ENCODE measurements around the gene P2RX6.
"Not testable (repeated sequence)": the region's sequence is repeated elsewhere in the genome, so short reads cannot be mapped to it uniquely, and the experiment has no call there.

The P2RX6 gene

DNA sequence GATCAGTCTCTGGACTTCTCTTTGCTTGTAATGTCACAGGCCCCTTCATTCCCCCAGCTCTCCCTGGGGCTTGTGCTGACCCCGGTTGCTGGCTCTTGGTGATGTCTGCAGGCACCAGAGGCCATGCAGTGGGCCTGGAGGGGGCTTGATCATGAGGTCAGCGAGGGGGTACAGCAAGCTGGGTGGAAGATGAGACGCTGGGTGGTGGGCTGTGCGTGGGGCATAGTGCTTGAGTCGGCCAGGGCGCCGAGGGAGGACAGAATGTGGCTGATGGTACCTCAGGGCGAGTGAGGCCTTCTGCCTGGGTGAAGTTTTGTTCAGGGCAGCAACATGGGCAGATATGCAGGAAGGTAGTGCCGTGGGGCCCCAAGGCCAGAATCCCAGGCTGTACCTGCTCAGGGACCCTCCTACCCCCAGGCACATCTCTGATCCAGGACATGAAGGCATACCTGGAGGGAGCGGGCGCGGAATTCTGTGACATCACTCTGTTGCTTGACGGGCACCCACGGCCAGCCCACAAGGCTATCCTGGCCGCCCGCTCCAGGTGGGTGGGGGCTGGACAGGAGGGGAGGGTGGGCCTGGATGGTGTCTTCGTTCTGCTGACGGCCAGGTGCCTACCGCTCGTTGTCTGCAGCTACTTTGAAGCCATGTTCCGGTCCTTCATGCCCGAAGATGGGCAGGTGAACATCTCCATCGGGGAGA, 19.5 kb upstream of the P2RX6 start:
- FAIRE-seq = no peak

DNA sequence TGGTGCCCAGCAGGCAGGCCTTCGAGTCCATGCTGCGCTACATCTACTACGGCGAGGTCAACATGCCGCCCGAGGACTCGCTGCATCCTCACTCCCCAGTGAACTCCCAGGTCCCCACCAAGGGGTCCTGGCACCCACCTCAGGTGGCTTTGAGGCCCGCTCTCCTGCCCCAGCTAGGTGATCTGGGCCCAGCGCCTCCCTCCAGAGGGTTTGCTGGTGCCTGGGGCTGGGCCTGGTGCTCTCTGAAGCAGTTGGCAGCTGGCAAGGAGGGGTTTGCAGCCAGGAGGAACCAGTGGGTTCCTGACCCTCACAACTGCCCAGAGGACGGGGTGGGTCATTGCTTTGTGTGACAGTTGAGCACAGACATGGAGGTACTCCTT, 18.9 kb upstream of the P2RX6 start:
- FAIRE-seq = no peak

DNA sequence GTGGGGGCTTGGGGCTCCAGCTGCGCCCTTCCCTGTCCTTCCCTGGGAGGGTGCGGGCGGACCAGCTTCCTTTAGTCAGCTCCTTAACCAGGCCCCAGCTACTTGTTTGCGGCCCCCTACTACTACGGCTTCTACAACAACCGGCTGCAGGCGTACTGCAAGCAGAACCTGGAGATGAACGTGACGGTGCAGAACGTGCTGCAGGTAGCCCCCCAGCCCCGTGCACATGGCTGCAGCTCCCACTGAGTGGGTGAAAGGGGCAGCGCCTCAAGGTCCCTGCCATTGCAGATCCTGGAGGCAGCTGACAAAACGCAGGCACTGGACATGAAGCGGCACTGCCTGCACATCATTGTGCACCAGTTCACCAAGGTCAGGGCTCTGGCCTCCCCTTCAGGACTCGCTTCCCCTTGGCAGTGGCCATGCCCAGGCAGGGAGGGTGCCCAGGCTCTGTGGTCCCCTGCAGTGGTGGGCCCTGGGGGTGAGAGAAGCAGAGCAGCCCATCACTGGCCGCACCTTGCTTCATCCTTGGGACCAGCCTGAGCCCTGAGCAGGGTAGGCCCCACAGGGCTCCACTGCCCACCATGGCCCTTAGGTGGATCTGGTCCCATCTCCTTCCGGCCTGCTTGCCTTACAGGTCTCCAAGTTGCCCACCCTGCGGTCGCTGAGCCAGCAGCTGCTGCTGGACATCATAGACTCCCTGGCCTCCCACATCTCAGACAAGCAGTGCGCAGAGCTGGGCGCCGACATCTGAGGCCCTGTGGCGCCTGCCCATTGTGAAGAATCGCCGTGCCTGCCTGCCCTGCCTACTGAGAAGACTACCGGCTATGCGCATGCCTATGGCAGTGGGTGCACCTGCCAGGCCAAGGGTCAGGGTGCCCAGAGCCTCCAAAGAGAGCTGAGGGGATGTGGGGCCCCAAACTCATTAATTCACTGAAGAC, 18.1 kb upstream of the P2RX6 start:
- no peak for FAIRE-seq

DNA sequence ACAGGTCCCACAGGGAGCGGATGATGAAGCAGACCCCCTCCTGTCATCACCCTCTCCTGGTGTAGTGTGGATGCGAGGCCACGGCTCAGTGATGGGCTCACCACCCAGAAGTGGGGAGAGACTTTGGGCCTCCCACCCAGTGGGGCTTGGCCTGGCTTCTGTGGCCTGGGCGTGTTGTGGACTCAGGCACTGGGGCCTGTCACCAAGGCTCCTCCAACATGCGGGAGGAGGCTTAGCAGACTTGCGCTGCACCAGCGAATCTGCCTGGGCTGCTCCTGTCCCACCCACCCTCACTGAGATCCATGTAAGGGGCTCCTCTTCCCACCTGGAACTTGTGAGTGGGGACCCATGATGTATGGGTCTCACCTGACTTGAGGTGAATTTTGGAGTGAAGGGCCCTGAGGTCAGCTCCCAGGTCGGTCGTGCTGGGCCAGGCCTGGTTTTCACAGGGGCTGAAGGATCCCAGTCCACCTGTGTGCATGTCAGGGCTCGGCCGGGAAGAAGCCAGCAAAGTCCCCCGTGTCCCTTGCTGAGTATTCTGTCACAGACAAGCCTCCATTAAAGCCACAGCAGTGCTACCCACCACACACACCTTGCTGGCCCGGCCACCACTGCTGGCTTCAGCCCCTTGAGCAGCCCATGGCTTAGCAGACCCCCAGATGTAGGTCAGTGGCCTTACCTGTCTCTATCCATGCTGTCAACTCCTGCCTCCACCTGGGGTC, 17.3 kb upstream of the P2RX6 start:
- FAIRE-seq = no peak

DNA sequence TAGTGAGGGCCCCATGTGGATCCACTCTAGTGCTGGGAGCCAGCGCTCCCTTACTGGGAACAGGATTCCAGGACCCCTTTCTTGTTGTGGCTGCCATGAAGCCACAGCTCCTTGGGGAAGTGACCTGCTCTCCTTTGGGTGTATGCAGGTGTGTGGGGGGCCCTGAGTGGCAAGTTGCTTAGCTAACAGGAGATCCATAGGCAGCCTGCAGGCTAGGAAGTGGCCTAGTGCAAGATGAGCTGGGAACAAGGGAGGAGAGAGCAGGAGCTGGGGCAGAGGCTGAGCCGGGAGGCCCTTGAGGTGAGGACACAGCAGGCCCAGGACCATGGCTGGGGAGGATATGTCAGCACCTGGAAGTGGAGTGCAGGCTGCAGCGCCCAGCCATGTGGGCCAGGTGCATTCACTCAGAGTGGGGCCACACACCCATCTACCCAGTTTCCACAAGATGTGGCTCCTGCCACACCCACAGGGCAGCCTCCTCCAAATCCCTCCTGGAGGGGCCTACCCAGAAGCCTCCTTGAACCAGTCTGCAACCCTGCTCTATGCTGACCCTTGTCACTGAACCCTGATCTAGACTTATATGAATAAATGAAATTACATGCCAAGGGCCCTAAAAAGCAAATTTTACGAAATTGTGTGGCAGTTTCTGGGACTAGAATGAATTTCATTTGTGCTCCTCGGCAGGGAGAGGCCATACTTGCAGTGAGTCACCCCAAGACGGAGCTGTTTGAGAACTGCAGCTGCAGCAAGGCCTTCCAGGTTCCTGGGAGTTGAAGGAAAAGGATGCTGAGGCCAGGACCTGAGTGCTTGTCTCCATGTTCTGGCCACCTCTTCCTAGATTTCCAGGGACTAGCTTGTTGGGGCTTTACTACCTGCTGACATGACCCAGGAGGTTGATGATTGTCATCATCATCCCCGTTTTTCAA, 16.3 kb upstream of the P2RX6 start:
- FAIRE-seq = no peak

DNA sequence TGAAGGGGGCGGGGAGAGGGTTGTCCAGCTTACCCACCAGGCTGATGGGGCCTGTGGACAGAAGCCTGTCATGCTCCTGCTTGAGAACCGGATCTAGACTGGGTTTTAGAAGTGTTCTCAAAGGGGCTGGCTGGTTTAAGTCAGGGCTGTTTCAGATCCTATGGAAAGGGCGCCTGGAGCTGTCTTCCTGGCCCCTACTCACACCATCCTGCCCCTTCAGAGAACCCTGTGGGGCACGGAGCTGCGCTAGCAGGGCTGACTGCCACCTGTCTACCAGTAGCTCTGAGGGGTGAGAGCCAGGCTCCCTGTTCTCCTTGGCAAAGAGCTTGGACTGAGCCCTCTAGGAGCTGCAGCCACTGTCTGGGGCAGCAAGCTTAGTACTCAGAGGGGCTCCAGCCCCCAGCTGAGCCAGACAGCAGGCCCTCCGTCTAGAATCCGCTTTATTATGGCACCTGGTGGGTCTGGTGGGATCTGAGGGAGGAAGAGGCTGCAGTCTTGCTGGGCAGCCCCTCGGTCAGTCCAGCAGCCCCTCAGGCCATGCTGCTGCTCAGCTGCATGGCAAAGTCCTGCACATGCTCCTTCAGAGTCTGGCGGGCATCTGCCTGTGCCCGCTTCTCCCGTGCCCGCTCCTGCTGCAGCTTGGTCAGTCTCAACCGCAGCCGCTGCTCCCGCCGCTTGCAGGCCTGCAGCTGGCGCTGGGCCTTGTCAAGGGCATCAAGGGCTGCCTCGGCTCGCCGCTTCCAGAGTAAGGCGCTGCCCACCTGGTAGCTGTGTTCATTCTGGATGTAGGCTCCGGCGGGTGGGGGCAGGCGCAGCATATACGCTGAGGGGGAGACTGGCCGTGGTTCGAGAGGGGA, 15.4 kb upstream of the P2RX6 start:
- no peak for FAIRE-seq

DNA sequence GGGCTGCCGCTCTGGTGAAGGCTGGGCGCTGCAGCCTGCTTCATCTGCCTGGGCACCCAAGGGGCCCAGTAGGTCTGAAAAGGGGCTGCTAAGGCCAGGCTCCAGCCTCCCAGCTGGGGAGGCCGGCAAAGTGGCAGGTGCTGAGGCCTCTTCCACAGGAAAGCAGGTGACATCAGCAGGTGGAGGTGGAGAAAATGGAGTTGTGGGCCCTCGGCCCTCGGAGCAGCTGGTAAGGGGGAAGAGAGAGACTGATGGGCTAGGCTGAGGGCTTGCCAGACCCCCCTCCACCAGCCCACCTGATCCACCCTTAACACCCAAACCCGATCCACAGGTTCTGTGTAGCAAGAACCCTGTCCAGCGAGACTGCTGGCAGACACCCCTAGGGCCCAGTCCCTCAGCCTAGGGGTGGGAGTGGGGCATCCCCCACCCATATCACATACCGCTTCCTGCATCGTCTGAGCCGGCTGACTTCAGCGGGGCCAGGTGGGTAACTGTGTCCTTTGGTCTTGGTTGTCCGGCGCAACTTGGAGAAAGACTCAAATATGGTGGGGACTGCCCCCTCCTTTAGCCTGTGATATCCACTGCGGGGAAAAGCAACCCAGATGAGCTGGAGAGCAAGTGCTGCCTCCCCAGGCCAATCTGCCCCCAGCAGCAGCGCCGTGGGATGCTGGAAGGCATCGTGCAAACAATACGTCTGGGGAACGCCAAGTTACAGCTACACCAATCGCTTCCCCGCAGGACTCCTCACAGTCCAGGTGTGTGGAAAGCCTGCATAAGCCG, 14.6 kb upstream of the P2RX6 start:
- FAIRE-seq = no peak

DNA sequence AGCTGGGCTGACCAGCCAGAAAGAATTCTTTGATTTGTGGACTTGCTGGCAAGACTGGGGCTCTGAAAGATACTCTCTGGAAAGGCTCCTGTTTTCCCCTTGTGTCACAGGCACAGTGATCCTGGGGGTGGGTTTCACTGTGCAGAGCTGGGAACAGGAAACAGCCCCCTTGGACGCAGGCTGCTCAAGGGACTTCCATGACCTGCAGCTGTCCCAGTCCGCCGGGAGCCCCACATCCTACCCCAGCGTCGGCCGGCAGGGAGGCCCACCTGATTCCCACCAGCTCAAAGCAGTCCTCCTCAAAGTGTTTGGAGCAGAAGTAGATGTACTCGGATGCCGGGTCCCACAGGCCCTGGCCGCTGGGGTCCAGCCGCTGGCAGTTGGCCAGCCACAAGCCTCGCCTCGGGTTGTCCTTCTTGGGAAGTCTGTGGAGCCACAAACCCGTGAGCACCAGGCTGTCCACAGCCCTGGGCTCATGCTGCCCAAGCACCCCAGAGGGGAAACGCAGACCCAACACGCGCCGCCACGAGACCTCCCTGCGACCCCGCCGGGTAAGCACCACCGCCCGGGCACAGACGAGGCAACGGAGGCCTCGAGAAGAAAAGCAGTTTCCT, 13.9 kb upstream of the P2RX6 start:
- no peak for FAIRE-seq

DNA sequence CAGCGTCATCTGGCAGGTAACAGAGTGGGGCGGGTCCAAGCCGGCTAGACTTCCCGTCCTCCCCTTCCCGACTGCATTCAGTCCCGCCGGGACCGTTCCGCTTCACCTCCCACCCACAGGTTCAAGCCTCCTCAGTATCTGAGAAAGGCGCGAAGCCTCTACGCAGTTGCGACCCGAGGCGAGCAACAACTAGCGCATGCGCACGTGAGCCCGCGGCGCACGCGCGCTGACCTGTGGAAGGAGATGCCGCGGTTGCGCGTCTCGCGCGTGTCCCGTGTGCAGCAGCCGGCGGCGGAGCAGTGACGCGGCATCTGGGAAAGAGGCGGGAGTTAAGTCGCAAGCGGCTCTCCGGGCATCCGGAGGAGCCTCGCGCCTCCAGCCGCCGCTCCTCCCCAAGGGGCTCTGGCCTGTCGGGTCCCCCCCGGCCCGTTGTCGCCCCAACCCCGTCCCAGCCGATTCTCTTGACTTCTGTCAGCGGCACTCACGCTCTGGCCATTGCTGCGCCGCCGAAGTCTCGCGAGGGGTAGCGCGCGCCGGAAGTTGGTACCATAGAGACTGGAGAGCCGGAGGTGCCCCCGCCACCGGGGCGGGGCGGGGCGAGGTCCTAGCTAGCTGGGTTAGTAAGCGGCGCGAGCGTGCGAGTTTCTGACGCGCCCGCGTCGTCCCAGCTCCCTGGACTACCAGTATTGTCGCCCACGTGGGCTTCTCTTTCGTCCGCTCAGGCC, 13.2 kb upstream of the P2RX6 start, which contains the start of gene THAP7:
THAP7 (minus strand) TSS at position 518 of the 725 bp plus-strand sequence; CDS start at position 311, 207 bp downstream.
- FAIRE-seq = peak; percentile 48

DNA sequence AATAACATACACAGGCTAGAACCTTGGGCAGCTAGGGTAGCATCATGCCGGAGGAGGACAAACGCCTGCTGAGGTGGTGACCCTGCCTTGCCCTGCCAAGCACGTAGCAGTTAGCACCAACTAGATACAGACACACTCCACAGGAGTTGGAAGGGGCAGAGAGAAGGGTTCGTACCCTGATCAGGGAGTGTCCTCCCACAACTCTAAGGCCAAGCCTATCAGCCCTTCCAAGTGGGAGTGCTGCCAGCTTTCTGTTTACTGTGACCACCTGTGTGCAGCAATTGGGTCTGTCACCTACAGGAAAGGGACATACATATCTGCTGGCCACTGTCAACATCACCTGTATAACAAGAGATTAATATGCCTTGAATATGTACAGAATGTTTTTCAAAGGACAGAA, 11.2 kb upstream of the P2RX6 start:
- no peak for FAIRE-seq

DNA sequence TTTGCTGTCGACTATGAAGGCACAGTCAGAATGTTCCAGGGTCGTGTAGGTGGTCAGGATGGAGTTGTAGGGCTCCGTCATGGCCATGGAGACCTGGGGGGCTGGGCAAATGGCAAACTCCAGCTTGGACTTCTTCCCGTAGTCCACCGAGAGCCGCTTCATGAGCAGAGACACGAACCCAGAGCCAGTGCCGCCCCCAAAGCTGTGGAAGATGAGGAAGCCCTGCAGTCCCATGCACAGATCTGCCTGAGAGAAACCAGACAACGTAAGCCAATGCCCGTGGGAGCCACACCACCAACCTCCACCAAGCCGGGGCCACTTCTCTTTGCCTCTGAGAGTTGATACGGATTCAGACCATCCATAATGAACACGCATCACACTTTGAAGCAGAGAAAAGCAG, 5.8 kb upstream of the P2RX6 start:
- FAIRE-seq = not testable (repeated sequence)

DNA sequence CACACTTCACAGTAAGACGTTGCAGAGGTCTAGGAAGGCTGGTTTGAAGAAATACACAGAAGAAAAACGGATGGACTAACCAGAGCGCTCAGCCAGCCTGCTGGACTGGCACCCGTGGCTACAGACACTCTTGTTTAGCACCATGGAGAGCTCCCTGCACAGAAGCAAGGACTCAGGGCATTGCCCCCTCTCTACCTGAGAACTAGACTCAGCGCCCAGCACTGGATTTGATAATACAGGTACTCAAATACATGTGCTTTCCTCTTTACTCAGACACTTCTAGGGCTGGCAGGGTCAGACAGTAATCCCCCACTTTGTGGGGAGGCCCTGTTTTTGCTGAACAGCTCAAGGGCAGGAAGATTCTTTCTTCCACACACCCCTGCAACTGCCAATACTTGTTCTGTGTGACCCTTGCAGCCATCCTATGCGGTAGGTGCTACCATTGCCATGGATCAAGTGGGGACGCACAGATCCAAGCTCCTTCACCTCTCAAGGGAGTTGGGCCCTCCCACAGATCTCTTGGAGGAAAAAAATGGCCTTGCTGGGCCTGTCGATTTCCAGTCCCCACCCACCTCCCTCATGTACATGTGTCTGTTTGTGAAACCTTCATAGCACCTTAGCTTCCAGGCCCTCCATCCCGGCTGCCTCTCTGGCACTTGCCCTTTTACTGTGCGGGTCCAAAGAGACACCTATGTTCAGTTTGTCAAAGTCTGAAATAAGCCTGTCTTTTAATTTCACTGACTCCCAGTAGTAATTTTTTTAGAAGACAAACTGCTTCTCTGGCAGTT, 5.1 kb upstream of the P2RX6 start:
- FAIRE-seq = peak; percentile 15

DNA sequence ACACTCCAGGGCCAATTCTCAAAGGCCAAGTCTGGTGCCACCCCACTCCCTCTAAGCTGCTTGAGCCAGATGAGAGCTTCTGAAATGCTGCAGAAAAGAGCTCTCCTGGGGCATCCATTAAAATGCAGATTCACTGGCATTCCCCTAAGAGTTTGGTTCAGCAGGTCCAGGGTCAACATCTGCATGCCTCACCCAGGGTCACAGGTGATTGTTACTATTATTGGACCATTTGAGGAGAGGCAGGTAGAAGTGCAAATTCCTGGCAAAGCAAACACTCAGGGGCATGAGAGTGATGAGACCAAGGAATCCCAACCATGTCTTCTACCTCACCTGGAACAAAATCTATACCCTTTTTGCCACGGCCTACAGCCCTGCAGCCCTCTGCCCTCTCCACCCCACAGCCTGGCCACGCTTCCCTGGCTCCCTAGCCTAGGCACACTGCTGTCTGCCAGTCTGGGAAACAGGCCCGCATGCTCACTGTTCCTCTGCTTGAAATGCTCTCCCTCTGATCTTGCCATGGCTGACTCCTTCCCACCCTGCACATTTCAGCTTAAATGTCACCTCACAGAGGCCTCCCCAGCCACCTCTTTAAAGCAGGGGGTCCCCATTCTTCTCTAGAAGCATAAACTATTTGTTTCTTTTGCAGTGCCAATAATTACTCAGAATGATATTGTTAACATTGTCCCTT, 4.4 kb upstream of the P2RX6 start:
- no peak for FAIRE-seq

DNA sequence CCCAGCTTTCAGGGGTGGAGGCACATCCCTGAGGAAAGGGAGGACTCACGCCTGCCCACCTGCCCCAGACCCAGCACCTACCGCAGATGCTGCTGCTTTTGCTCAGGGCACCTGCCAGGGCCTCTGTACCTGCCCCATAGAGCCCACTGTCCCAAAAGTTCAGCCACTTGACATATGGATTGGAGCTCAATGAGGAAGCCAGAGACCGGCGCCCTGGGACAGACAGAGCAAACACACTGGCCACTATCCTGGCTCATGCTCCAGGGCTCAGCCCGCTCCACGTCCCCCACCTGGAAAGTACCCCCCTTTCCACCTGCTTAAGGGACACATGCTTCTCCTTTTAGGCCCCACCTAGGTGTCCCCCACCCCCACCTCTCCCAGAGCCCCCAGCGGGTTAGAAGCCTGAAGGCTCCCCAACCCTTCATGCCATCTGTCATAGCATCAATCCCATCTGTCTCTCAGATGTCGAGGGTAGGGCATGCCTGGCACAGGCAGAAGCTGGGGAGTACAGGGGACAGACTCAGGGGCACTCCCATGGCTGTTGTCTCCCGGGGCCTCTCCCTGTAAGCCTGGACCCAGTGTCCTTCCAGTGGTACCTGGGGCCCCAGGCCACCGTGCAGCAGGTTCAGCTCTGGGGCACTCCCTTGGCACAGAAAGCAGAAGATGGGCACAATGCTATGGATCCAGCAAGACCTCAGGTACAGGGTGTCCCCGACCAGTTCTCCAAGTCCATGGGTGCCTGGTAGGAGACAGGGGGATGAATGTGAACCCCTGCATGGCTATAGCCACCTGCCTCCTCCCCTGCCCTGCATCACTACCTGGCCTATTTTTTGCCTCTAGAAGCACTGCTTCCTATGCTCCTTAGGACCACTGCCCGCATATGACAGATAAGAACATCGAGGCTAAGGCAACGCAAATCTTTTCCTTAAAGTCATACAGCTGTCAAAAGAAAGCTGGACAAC, 2.2 kb upstream of the P2RX6 start:
- no peak for FAIRE-seq

DNA sequence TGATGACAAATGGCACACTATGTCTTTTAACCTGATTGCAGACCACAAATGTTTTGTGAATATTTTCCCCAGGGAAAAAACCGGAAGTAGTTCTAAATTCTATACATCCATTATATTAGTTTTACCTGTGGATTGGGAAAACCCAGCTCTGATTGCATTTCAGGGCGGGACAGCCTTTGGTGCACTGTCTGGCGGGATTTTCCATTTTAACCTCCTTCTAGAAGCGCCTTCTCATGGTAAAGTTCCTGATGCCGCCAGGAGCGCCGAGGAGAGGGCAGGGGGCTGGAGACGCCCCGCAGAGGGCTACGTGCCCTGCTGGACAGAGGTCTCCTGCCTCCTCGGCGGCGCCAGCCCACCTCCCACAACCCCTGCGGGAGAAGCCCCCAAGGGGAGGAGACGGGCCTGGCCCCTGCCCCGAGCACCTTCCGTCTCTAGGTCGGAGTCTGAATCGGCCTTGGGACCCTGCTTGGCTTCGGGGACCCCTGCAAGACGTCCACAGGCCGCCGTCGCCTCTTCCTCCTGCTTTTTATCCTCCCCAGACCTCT, 1.2 kb upstream of the P2RX6 start:
- FAIRE-seq = no peak

DNA sequence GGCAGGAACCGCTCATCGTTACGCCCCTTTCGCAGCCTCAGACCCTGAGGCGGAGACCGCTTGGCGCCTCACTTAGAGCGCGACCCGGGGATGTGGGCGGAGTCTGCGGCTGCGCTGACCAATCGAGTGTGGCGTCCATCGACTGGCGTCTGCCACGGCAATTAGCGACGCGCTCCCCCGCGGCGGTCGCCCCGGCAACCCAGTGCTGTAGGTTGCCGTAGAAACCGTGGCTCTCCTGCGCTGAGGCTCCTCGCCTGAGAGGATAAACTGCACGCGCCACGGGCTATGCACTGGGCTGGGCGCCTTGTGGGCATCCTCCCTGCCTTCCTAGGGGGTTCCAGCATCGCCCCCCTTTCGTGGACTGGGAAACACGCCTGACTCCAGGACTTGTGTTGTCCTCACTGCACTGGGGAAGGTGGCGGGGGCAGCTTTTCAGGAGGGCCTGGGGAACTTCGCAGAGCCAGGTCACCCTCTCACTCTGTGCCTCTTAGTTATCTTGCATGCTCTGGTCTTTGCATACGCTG, 701 bp upstream of the P2RX6 start:
- FAIRE-seq = peak; percentile 96

Measured in G401.6 (cell line).